Gastroesophageal sphincter (tissue), 4 donors: ENCODE measurements around the gene RASIP1. TPM values are rescaled to one million over a fixed set of nuclear protein-coding genes. Genes with fewer than 3 reads are reported as not detected.

ENCODE experiments used
- ATAC-seq: fragments of 150-250 bp; one replicate; pipeline ENCODE4 v1.9.1; 2016; ENCODE audit warnings: mild to moderate bottlenecking, moderate library complexity
- H3K27ac ChIP-seq, 4 donors: fragments of 200-600 bp; sonication (generic) in 3 of 4; 1 replicate in 3 of 4; 2 replicates in 1 of 4; pipeline ENCODE4 v1.5.1; 2016 to 2019
- H3K27me3 ChIP-seq: fragments of 200-600 bp; sonication (generic); one replicate; pipeline ENCODE4 v1.5.1; 2019
- H3K36me3 ChIP-seq, 2 donors: fragments of 200-600 bp; sonication (generic); one replicate each; pipeline ENCODE4 v1.5.1; 2019; ENCODE audit warnings: control low read depth in 1 of 2
- H3K4me1 ChIP-seq, 3 donors: fragments of 200-600 bp; sonication (generic); 1 replicate in 2 of 3; 2 replicates in 1 of 3; pipeline ENCODE4 v1.5.1; 2016 to 2019; ENCODE audit warnings: control low read depth in 2 of 3
- H3K4me3 ChIP-seq, 2 donors: fragments of 200-600 bp; sonication (generic); one replicate each; pipeline ENCODE4 v1.5.1; 2019; ENCODE audit warnings: mild to moderate bottlenecking in 1 of 2, moderate library complexity in 1 of 2
- H3K9me3 ChIP-seq, 3 donors: fragments of 200-600 bp; sonication (generic); one replicate each; pipeline ENCODE4 v1.5.1; 2017 to 2019; ENCODE audit warnings: control low read depth in 2 of 3
- EP300 ChIP-seq: sonication (generic); formaldehyde crosslinking; IDR thresholded peaks from one replicate; pipeline ENCODE4 v1.6.1; 2017; ENCODE audit warnings: antibody characterized with exemption, mild to moderate bottlenecking
- POLR2A ChIP-seq, 2 donors: fragments of 450-650 bp; IDR thresholded peaks; one replicate each; pipeline ENCODE4 v1.6.1; 2017; ENCODE audit warnings: antibody characterized with exemption in 2 of 2, mild to moderate bottlenecking in 2 of 2, moderate library complexity in 1 of 2
- POLR2AphosphoS5 ChIP-seq: sonication (generic); formaldehyde crosslinking; IDR thresholded peaks from one replicate; pipeline ENCODE4 v1.6.1; 2017; ENCODE audit warnings: antibody characterized with exemption
- WGBS, 2 donors: methylation state at CpG; one replicate each; pipeline ENCODE4 v1.1.5; 2018; ENCODE audit warnings: low coverage in 1 of 2; 5-methylcytosine and 5-hydroxymethylcytosine counted together
- total RNA-seq, 4 donors: library from RNA; depleted of rRNA; stranded (reverse); fragments of >200 nt; gene quantifications; one replicate each; pipeline ENCODE4 v1.1.0, GENCODE V29; 2016
- TF ChIP-seq, protein P1 (sequence below), 4 experiments: fragments of 200-600 bp in 2 of 4; fragments of 450-650 bp in 2 of 4; sonication (generic) in 1 of 4; IDR thresholded peaks; one replicate each; pipeline ENCODE4 v1.5.1; 2017 to 2019; ENCODE audit warnings: antibody characterized with exemption in 4 of 4, mild to moderate bottlenecking in 2 of 4, moderate library complexity in 2 of 4

Gene RASIP1
- total RNA-seq, 4 donors from 2014 or later: 9.8 to 16.4 (median 10.3) TPM

DNA sequence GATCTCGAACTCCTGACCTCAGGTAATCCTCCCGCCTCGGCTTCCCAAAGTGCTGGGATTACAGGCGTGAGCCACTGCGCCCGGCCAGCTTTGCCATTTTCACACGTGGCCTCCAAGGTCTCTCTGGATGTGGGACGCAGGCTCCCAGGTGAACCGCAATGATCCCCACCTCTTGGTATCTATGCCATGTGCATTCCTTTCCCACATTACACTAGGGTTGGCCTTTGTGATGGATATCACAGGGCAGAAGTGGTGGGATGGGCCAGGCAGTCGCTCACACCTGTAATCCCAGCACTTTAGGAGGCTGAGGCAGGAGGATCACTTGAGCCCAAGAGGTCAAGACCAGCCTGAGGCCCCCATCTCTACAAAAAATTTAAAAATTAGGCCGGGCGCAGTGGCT lies 37.3 kb upstream of the RASIP1 start:
- WGBS, 2 donors: 81% methylated on average over 9 of the region's 12 CpGs; no CpG with 5 or more reads in 1 of the 2 donors
- H3K4me3 ChIP-seq: no peak overlapping the region
- H3K9me3 ChIP-seq: no peaks in the 10 kb centered on the region
- ATAC-seq: no peak
- peaks cover 0 to 11% (median 7%) of the 10 kb centered on the region in 3 donors for H3K4me1 ChIP-seq
- H3K27ac ChIP-seq: no peak overlapping the region
- H3K36me3 ChIP-seq: no peaks in the 10 kb centered on the region
- H3K27me3 ChIP-seq: no peaks in the 10 kb centered on the region
- TF ChIP-seq POLR2AphosphoS5: no peak
- TF ChIP-seq POLR2A (IDR thresholded peaks at IDR 0.05): no peak
- no peak for TF ChIP-seq EP300
- TF ChIP-seq, protein P1, sequence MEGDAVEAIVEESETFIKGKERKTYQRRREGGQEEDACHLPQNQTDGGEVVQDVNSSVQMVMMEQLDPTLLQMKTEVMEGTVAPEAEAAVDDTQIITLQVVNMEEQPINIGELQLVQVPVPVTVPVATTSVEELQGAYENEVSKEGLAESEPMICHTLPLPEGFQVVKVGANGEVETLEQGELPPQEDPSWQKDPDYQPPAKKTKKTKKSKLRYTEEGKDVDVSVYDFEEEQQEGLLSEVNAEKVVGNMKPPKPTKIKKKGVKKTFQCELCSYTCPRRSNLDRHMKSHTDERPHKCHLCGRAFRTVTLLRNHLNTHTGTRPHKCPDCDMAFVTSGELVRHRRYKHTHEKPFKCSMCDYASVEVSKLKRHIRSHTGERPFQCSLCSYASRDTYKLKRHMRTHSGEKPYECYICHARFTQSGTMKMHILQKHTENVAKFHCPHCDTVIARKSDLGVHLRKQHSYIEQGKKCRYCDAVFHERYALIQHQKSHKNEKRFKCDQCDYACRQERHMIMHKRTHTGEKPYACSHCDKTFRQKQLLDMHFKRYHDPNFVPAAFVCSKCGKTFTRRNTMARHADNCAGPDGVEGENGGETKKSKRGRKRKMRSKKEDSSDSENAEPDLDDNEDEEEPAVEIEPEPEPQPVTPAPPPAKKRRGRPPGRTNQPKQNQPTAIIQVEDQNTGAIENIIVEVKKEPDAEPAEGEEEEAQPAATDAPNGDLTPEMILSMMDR (IDR thresholded peaks at IDR 0.05): no peak

DNA sequence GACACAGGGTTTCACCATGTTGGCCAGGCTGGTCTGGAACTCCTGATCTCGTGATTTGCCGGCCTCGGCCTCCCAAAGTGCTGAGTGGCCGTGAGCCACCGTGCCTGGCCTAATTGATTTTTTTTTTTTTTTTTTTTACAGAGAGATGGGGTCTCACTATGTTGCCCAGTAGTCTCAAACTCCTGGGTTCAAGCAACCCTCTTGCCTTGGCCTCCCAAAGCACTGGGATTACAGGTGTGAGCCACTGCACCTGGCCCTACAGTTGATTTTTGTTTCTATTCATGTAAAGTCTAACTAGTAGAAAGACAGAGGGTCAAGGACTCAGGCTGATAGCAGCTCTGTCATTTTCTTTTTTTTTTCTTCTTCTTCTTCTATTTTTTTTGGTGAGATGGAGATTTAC lies 36.7 kb upstream of the RASIP1 start:
- 90 to 96% methylated on average over 2 to 5 of the region's 5 CpGs for WGBS, 2 donors
- no peaks in the 10 kb centered on the region for H3K36me3 ChIP-seq
- H3K27ac ChIP-seq: no peak overlapping the region
- ATAC-seq: no peak
- H3K27me3 ChIP-seq: no peaks in the 10 kb centered on the region
- H3K4me1 ChIP-seq: peaks cover 0 to 5% (median 4%) of the 10 kb centered on the region in 3 donors
- H3K4me3 ChIP-seq: no peak overlapping the region
- H3K9me3 ChIP-seq: no peaks in the 10 kb centered on the region
- no peak for TF ChIP-seq EP300
- TF ChIP-seq, protein P1 (IDR thresholded peaks at IDR 0.05): no peak
- TF ChIP-seq POLR2AphosphoS5: no peak
- no peak for TF ChIP-seq POLR2A (IDR thresholded peaks at IDR 0.05)

DNA sequence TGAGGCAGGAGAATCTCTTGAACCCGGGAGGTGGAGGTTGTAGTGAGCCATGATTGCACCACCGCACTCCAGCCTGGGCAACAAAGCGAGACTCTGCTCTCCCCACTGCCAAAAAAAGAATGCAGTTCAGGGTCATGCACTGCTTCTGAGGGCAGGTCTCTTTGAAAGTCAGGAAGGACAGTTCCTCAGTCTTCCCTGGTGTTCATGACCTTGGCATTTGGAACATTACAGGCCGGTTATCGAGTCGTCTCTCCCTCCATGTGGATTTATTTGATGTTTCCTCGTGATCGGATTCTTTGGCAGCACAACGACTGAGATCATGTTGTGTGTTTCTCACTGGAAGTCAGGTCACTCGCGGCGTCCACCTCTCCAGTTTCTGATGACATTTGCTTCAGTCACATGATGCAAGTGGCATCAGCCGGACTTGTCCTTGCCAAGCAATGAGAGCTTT lies 32.1 kb upstream of the RASIP1 start:
- no peaks in the 10 kb centered on the region for H3K4me1 ChIP-seq
- H3K9me3 ChIP-seq: no peaks in the 10 kb centered on the region
- no peak overlapping the region for H3K27ac ChIP-seq
- no peak for TF ChIP-seq POLR2A (IDR thresholded peaks at IDR 0.05)
- TF ChIP-seq, protein P1 (IDR thresholded peaks at IDR 0.05): no peak
- no peak for TF ChIP-seq EP300
- no peak for TF ChIP-seq POLR2AphosphoS5
- H3K27me3 ChIP-seq: peaks cover 18% of the 10 kb centered on the region
- no peak for ATAC-seq
- H3K4me3 ChIP-seq: no peak overlapping the region
- H3K36me3 ChIP-seq: no peaks in the 10 kb centered on the region
- WGBS, 2 donors: 73 to 87% methylated on average over 4 to 13 of the region's 13 CpGs

DNA sequence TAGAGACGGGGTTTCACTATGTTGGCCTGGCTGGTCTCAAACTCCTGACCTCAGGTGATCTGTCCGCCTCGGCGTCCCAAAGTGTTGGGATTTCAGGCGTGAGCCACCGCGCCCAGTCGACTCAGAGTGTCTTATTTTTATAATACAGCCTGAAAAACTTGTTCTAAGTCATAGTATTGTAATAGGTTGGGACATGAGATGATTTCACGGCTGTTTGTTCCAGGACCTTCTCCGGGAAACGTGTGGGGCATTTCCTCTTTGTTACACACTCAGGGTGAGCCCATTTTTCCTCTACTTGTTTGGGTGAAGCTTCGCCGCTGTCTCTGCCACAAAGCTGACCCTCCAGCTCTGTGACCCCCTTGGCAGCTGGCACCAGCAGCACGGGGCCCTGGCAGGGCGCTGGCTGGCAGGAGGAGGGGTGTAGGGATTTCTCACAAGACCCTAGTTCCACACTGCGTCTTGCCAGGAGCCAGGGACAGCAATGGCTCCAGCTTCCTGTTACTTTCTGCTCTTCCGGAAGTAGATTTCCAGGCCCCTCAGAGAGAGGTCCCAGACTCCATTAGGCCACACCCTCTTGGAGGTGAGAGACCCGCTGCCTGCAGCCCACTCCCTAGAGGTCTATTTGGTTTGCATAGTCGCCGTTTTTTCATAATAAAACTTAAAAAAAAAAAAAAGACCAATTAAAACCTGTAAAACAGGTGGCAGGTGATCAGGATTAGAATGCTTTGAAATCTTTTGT lies 30.5 kb upstream of the RASIP1 start:
- WGBS, 2 donors: 44 to 79% methylated on average over 4 to 13 of the region's 20 CpGs
- Histone ChIP-seq H3K4me1 (no peaks in the 10 kb centered on the region), H3K27me3 (peaks cover 18% of the 10 kb centered on the region), H3K27ac (no peak overlapping the region), H3K36me3 (no peaks in the 10 kb centered on the region), H3K4me3 (no peak overlapping the region), H3K9me3 (no peaks in the 10 kb centered on the region)
- no peak for TF ChIP-seq POLR2A (IDR thresholded peaks at IDR 0.05)
- TF ChIP-seq EP300: no peak
- no peak for TF ChIP-seq POLR2AphosphoS5
- TF ChIP-seq, protein P1 (IDR thresholded peaks at IDR 0.05): no peak
- no peak for ATAC-seq

DNA sequence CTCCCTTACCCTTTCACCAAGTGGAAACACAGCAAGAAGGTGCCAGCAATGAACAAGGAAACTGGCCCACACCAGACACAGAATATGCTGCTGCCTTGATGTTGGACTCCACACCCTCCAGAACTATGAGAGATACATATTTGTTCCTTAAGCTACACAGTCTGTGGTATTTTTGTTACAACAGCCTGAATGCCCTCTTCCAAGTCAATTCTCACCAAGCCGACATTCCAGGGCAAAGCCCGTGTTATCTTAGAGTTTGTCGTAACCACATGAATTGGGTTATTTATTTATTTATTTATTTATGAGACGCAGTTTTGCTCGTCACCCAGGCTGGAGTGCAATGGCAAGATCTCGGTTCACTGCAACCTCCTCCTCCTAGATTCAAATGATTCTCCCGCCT lies 29.9 kb upstream of the RASIP1 start:
- H3K4me3 ChIP-seq: no peak overlapping the region
- H3K36me3 ChIP-seq: no peaks in the 10 kb centered on the region
- TF ChIP-seq, protein P1 (IDR thresholded peaks at IDR 0.05): no peak
- TF ChIP-seq POLR2A (IDR thresholded peaks at IDR 0.05) (no peak), POLR2AphosphoS5 (no peak), EP300 (no peak)
- no peaks in the 10 kb centered on the region for H3K9me3 ChIP-seq
- no peaks in the 10 kb centered on the region for H3K4me1 ChIP-seq
- H3K27ac ChIP-seq: no peak overlapping the region
- 67 to 74% methylated on average over 3 to 6 of the region's 7 CpGs for WGBS, 2 donors
- peaks cover 21% of the 10 kb centered on the region for H3K27me3 ChIP-seq
- ATAC-seq: no peak
